Colonic mucosa (tissue), 4 donors: ENCODE data around the gene RER1. TPM values are rescaled to one million over a fixed set of nuclear protein-coding genes. Genes with fewer than 3 reads are reported as not detected.

Experiments used
- DNase-seq: peaks from one replicate; pipeline ENCODE4 v3.0.0-alpha.2; 2020
- H3K27ac ChIP-seq: fragments of 200-600 bp; one replicate; pipeline ENCODE4 v1.8.0; 2021
- H3K27me3 ChIP-seq: fragments of 200-600 bp; one replicate; pipeline ENCODE4 v1.8.0; 2021
- H3K36me3 ChIP-seq: fragments of 200-600 bp; one replicate; pipeline ENCODE4 v1.8.0; 2021
- H3K4me1 ChIP-seq: fragments of 200-600 bp; one replicate; pipeline ENCODE4 v1.8.0; 2021; ENCODE audit warnings: mild to moderate bottlenecking
- H3K4me3 ChIP-seq: fragments of 200-600 bp; one replicate; pipeline ENCODE4 v1.8.0; 2021
- H3K9ac ChIP-seq, 2 donors: one replicate each; pipeline ENCODE4 v1.7.0; 2013; ENCODE audit warnings: control low read depth in 2 of 2, low read depth in 2 of 2, low read length in 2 of 2
- H3K9me3 ChIP-seq: fragments of 200-600 bp; one replicate; pipeline ENCODE4 v1.8.0; 2021
- CTCF ChIP-seq: fragments of 200-600 bp; IDR thresholded peaks from one replicate; pipeline ENCODE4 v1.8.0; 2022; ENCODE audit warnings: antibody characterized with exemption, mild to moderate bottlenecking
- intact Hi-C: fragments of 100-400 bp; cut with DNase I; formaldehyde crosslinking; loops from one replicate; pipeline ENCODE4 v1.14.1; 2022
- total RNA-seq, 2 donors: library from RNA; stranded (reverse); fragmentation: NEBNext Ultra II Directional in 1 of 2; extraction: Animal tissue kit (Norgen Biotek cat#: 25700) in 1 of 2; gene quantifications; one replicate each; pipeline ENCODE4 v1.2.1, GENCODE V29; 2021
- donor health status: healthy.
- donor health status: DM: no; HTN: no; CAD: no.
- donor health status: DM: no; HTN: no; CAD: no.

Gene RER1
- total RNA-seq, 2 donors from 2014 or later, result 190 to 216 TPM

- intact Hi-C loops, result loop anchor here (5.0 kb wide), 1 partner anchor 364 kb away; no protein-coding TSS in a partner anchor
- DNase-seq, result no peak
- H3K9me3 ChIP-seq, result no peaks in the 10 kb centered on the region
- no peak overlapping the region for H3K27ac ChIP-seq
- no peaks in the 10 kb centered on the region for H3K36me3 ChIP-seq
- peaks cover 12% of the 10 kb centered on the region for H3K4me1 ChIP-seq
- no peak overlapping the region for H3K9ac ChIP-seq
- H3K4me3 ChIP-seq, result no peak overlapping the region
- no peaks in the 10 kb centered on the region for H3K27me3 ChIP-seq
- TF ChIP-seq CTCF, result no peak
These were observed 26.2 kb downstream of the RER1 start for GRCh38 chr1:2417833-2418225.

- no peak for DNase-seq
- Histone ChIP-seq H3K36me3 (no peaks in the 10 kb centered on the region), H3K4me1 (peaks cover 5% of the 10 kb centered on the region), H3K27ac (no peak overlapping the region), H3K27me3 (no peaks in the 10 kb centered on the region), H3K9ac (no peak overlapping the region), H3K4me3 (no peak overlapping the region), H3K9me3 (no peaks in the 10 kb centered on the region)
- no peak for TF ChIP-seq CTCF
- intact Hi-C loops, result loop anchor here (5.0 kb wide), 1 partner anchor 363 kb away; no protein-coding TSS in a partner anchor
These were observed 27.2 kb downstream of the RER1 start for GRCh38 chr1:2418791-2419320.

- H3K36me3 ChIP-seq, result no peaks in the 10 kb centered on the region
These were observed 27.8 kb downstream of the RER1 start for GRCh38 chr1:2419416-2419815.

GRCh38 chr1:2422523-2422922 lies 30.9 kb downstream of the RER1 start:
- H3K4me3 ChIP-seq, result no peak overlapping the region
- H3K4me1 ChIP-seq, result no peaks in the 10 kb centered on the region
- DNase-seq, result no peak
- intact Hi-C loops, result loop anchor here (10.0 kb wide), 1 partner anchor 222 kb away; no protein-coding TSS in a partner anchor
- no peaks in the 10 kb centered on the region for H3K9me3 ChIP-seq
- no peaks in the 10 kb centered on the region for H3K36me3 ChIP-seq
- no peak for TF ChIP-seq CTCF
- no peak overlapping the region for H3K9ac ChIP-seq
- no peaks in the 10 kb centered on the region for H3K27me3 ChIP-seq
- no peak overlapping the region for H3K27ac ChIP-seq

More at GRCh38 chr1:2419416-2419815, 27.8 kb downstream of the RER1 start:
- TF ChIP-seq CTCF, result no peak
- no peak overlapping the region for H3K4me3 ChIP-seq
- H3K4me1 ChIP-seq, result no peaks in the 10 kb centered on the region
- DNase-seq, result no peak
- no peaks in the 10 kb centered on the region for H3K27me3 ChIP-seq
- H3K9me3 ChIP-seq, result no peaks in the 10 kb centered on the region
- H3K9ac ChIP-seq, result no peak overlapping the region
- intact Hi-C loops, result loop anchor here (5.0 kb wide), 1 partner anchor 363 kb away; no protein-coding TSS in a partner anchor
- H3K27ac ChIP-seq, result no peak overlapping the region

GRCh38 chr1:2425892-2426291 lies 34.3 kb downstream of the RER1 start:
- Histone ChIP-seq H3K27me3 (no peaks in the 10 kb centered on the region), H3K4me1 (no peaks in the 10 kb centered on the region), H3K36me3 (no peaks in the 10 kb centered on the region), H3K27ac (no peak overlapping the region), H3K9me3 (no peaks in the 10 kb centered on the region), H3K9ac (no peak overlapping the region), H3K4me3 (no peak overlapping the region)
- no peak for TF ChIP-seq CTCF
- intact Hi-C loops, result loop anchor here (10.0 kb wide), 1 partner anchor 219 kb away; no protein-coding TSS in a partner anchor
- no peak for DNase-seq
